LoVo (cell line): Measurements from ENCODE around the gene RAB3D.
"Not testable (repeated sequence)": the region's sequence is repeated elsewhere in the genome, so short reads cannot be mapped to it uniquely, and the experiment has no call there.

Experiments
- DNase-seq: peaks from one replicate; pipeline ENCODE4 v3.0.0-alpha.2; 2016; ENCODE audit warnings: low spot score

Gene RAB3D

GRCh38 chr19:11338121-11338520 lies 1.3 kb downstream of the RAB3D start:
- DNase-seq: no peak

DNA sequence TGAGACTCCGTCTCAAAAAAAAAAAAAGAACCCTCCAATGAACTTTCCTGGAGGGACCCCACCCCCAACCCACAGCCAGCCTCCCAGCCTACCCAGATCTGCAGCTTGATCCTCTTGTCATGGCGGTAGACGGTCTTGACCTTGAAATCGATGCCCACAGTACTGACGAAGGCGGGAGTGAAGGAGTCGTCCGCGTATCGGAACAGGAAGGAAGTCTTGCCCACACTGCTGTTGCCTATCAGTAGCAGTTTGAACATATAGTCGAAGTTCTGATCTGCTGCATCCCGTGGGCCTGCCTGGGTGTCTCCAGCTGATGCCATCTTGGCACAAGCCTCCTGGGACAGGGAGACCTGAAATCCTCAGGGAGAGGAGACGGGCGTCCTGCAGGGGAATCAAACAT lies 2.4 kb downstream of the RAB3D start:
- no peak for DNase-seq

DNA sequence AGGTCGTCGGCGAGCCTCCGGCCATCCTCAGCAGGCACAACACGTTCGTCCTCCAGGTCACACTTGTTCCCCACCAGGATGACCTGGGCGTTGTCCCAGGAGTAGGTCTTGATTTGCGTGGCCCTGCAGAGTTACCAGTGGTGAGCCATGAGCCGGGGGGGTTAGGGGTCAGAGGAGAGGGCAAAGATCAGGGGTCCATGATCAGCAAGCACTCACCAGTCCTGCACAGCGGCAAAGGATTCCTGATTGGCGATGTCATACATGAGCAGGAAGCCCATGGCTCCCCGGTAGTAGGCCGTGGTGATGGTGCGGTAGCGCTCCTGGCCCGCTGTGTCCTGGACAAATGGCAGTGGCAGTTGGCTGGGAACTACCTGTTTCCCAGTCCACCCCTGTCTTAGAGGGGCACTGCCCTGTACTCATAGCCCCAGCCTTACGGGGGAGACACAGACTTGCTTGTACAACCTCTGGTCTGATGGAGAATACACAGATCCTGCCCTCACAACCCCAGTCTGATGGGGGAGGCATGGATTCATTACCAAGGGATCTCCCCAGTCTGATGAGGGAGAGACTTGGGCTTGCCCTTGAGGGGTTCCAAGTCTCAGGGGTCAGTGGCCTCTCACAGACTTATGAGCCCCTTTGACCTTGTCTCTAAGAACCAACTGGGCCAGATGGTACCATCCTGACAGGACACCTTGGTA lies 3.9 kb downstream of the RAB3D start:
- DNase-seq: no peak

DNA sequence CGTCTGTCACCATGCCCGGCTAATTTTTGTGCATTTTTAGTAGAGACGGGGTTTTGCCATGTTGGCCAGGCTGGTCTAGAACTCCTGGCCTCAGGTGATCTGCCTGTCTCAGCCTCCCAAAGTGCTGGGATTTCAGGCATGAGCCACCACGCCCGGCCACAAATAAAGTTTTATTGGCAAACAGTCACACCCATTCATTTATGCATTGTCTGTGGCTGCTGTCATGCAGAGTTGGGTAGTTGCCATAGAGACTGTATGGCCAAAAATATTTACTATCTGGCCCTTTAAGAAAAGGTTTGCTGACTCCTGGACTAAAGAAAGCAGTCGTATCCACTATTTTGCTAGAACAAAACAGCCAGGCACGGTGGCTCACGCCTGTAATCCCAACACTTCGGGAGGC lies 5.6 kb downstream of the RAB3D start:
- not testable (repeated sequence) for DNase-seq

DNA sequence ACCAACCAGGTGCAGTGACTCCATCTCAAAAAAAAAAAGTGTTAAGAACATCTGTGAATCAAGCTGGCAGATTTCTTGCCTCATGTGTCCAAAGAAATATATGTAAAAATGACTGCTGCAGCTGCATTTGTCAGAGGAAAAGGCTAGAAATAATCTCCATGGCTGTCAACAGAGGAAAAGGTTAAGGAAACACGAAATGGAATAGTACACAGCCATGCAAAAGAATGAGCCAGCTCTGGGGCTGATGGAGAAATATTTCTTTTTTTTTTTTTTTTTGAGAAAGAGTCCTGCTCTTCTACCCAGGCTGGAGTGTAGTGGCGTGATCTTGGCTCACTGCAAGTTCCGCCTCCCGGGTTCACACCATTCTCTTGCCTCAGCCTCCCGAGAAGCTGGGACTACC lies 6.6 kb downstream of the RAB3D start:
- DNase-seq: no peak

DNA sequence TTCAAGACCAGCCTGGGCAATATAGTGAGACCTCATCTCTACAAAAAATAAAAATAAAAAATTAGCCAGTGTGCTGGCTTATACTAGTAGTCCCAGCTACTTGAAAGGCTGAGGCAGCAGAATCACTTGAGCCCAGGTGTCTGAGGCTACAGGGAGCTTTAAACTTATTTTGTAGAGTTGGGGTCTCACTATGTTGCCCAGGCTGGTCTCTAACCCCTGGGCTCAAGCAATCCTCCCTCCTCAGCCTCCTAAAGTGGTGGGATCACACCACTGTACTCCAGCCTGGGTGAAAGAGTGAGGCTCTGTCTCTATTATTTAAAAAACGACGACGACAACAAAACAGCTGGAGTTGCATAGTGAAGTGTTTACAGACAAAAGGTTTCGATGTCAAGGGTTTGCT lies 8.0 kb downstream of the RAB3D start:
- DNase-seq: no peak

DNA sequence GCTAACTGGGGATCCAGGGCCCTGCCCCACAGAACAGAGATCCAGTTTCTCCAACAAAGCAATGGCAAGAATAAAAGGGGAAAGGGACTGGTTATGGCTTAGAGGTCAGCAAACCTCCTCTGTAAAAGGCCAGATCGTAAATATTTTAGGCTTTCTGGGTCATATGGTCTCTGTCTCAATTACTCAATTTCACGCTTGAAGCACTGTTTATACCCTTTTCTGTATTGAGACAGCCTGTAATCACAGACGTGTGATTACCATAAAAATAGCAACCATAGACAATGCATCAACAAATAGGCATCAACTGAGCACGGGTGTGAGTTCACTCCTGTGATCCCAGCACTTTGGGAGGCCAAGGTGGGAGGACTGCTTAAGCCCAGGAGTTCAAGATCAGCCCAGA lies 9.3 kb downstream of the RAB3D start:
- DNase-seq: no peak

- DNase-seq: no peak
Measured at GRCh38 chr19:11325544-11325943, 13.9 kb downstream of the RAB3D start.

GRCh38 chr19:11324748-11325389 lies 14.6 kb downstream of the RAB3D start:
- no peak for DNase-seq

- no peak for DNase-seq
Measured at GRCh38 chr19:11324079-11324661, 15.3 kb downstream of the RAB3D start.

- DNase-seq: no peak
Measured at GRCh38 chr19:11323601-11324078, 15.8 kb downstream of the RAB3D start.

DNA sequence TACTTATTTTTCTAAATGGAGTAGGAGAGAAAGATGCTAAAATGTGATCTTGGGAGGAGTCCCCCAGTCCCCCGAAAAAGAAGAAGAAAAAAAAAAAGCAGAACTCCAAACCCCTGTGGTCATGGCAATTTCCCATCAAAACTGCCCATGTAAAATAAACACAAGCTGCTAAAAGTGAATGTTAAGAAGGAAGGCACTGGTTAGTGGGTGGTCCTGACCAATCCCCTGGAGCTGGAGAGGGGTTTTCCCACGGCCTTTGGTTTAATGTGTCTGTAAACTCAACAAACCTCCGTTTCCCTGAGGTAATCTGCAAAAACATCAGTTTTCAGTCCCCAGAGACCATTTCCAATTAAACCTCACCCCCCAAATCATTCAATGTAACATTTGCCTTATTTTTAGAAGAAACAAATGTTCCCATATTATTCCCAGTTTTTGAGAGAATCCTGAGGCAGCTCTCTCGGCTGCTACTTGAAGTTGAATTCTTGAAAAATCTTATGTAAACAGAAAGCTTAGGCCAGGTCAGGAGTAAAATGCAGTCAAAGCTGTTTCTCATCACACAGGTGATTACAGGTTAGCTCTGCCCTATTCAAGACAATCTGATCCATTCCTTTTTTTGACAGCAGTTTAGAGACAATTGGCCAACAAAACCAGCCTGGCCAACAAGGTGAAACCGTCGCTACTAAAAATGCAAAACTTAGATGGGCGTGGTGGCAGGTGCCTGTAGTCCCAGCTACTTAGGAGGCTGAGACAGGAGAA lies 17.0 kb downstream of the RAB3D start:
- no peak for DNase-seq

- DNase-seq: no peak
Measured at GRCh38 chr19:11321191-11322126, 18.0 kb downstream of the RAB3D start.

- not testable (repeated sequence) for DNase-seq
Measured at GRCh38 chr19:11320278-11320995, 19.0 kb downstream of the RAB3D start.

DNA sequence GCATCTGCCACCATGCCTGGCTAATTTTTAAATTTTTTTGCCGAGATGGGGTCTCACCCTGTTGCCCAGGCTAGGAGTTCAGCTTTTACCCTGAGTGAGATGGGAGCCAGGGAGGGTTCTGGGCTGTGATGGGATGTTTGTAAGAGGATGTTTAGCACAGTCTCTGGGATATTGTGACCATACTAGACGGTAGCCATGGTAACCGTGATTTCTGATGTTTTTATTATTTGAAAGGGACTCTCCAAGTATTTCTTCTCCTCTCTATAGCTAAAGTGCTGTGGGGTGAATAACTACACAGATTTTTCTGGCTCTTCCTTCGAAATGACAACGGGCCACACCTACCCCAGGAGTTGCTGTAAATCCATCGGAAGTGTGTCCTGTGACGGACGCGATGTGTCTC lies 33.1 kb downstream of the RAB3D start:
- no peak for DNase-seq

- no peak for DNase-seq
Measured at GRCh38 chr19:11304936-11305335, 34.5 kb downstream of the RAB3D start.

GRCh38 chr19:11300811-11301120 lies 38.7 kb downstream of the RAB3D start:
- DNase-seq: no peak

DNA sequence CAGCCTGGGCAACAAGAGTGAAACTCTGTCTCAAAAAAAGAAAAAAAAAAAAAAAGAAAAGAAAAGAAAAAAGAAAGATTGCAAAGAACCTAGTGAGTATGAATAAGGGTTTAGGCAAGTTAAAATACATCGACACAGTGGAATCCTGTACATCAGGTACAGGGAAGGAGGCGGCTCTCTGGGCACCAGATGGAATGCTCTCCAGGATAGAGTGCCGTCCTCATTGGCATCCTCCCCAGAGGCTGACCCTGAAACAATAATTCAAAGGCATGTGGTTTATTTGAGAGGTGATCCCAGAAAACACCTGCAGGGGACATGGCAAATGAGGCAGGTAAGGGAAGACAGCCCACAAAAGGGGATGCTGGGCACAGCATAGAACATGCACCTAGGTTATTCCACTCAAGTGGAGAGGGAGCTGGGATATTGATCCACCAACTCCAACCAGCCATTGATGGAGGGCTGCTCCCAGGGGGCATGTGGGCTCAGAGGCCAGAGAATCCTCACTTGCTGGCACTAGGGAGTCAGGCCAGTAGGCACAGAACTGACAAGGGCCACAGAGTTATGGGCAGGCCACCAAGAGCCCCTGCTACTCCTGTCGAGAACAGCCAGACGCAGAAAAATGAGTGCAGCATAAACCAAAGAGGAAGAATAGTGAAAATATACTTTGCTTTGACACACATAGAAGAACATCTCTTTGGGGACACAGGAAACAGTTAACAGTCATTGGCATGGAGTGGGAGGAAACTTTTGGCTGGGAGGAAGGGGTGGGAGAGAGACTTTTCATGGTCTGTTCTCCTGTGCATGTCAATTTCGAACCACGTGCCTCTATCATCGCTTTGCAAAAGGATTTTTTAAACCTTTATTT lies 39.3 kb downstream of the RAB3D start:
- DNase-seq: no peak

DNA sequence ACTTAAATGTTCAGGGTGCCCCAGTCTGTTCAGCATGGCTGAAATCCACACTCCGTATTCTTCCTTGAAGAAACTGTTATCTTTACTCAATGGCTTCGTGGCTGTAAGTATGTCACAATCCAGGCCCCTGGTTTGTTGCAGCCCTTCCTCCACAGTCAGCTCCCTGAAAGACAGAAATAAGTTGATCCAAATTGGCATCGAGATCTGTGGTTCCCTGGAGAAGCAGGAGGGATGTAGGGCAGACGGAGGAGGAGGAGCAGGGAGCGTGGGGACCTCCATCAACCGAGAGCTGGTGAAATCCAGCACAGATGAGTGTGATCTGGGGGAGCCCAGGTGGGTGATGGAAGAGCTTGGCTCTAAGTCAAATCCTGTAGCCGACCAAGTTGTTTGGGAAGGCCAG lies 43.2 kb downstream of the RAB3D start:
- DNase-seq: no peak

- DNase-seq: no peak
Measured at GRCh38 chr19:11295665-11296245, 43.7 kb downstream of the RAB3D start, which contains the start of gene TSPAN16. Gene TSPAN16, plus strand, starts transcription at chr19:11296160. Its CDS starts 138 bp downstream, at chr19:11296298.
